GM12872 (cell line): ENCODE data around the gene GPR15LG.

Experiments used
- CTCF ChIP-seq: IDR thresholded peaks from 3 replicates; pipeline ENCODE4 v1.5.1; 2011; ENCODE audit warnings: low read depth, mild to moderate bottlenecking, low read length, moderate library complexity; ENCODE audit not compliant: insufficient read depth

GPR15LG gene

GRCh38 chr10:84156009-84156408 is 17.6 kb upstream of the GPR15LG start:
- TF ChIP-seq CTCF: no peak

- no peak for TF ChIP-seq CTCF
These were observed 16.8 kb upstream of the GPR15LG start for GRCh38 chr10:84156768-84157167.

- TF ChIP-seq CTCF: no peak
These were observed 15.5 kb upstream of the GPR15LG start for GRCh38 chr10:84158061-84158460.

- no peak for TF ChIP-seq CTCF
These were observed 15.1 kb upstream of the GPR15LG start for GRCh38 chr10:84158550-84158949.

GRCh38 chr10:84159076-84159685 is 14.4 kb upstream of the GPR15LG start:
- no peak for TF ChIP-seq CTCF

- no peak for TF ChIP-seq CTCF
These were observed 12.8 kb upstream of the GPR15LG start for GRCh38 chr10:84160663-84161362.

GRCh38 chr10:84163996-84164395 is 9.6 kb upstream of the GPR15LG start:
- no peak for TF ChIP-seq CTCF
